HepG2 (cell line): Measurements from ENCODE around the gene OST4. TPM values are rescaled to one million over a fixed set of nuclear protein-coding genes. Genes with fewer than 3 reads are reported as not detected.

Experiments used
- BRD4 ChIP-seq: sonication (generic); formaldehyde crosslinking; IDR thresholded peaks from 2 replicates; pipeline ENCODE4 v1.4.0; 2020; ENCODE audit warnings: missing genetic modification reagents
- CHCHD3 ChIP-seq: sonication (generic); formaldehyde crosslinking; IDR thresholded peaks from 2 replicates; pipeline ENCODE4 v1.8.0; 2022; ENCODE audit warnings: mild to moderate bottlenecking, missing genetic modification reagents, moderate library complexity
- CREB1 ChIP-seq, 2 experiments: fragments of 450-650 bp in 1 of 2; IDR thresholded peaks; 2 replicates each; pipeline ENCODE4 v1.6.1; 2016 to 2017; ENCODE audit warnings: control low read depth in 1 of 2, mild to moderate bottlenecking in 1 of 2, missing compliant biosample characterization in 1 of 2, missing genetic modification characterization in 1 of 2
- DPF2 ChIP-seq: sonication (generic); formaldehyde crosslinking; IDR thresholded peaks from 2 replicates; pipeline ENCODE4 v1.4.0; 2020; ENCODE audit warnings: mild to moderate bottlenecking, low read depth, missing genetic modification reagents, borderline replicate concordance
- FOXC1 ChIP-seq: sonication (generic); formaldehyde crosslinking; IDR thresholded peaks from 2 replicates; pipeline ENCODE4 v1.8.0; 2022; ENCODE audit warnings: mild to moderate bottlenecking, missing genetic modification reagents, borderline replicate concordance
- FOXK2 ChIP-seq: fragments of 450-650 bp; IDR thresholded peaks from 2 replicates; pipeline ENCODE4 v1.6.1; 2016
- NAIF1 ChIP-seq: sonication (generic); formaldehyde crosslinking; IDR thresholded peaks from 2 replicates; pipeline ENCODE4 v1.5.0; 2020; ENCODE audit warnings: mild to moderate bottlenecking, missing genetic modification reagents, borderline replicate concordance
- PAWR ChIP-seq: sonication (generic); formaldehyde crosslinking; IDR thresholded peaks from 2 replicates; pipeline ENCODE4 v1.4.0; 2020; ENCODE audit warnings: missing genetic modification reagents, mild to moderate bottlenecking, borderline replicate concordance
- PHB2 ChIP-seq: fragments of 450-650 bp; IDR thresholded peaks from 2 replicates; pipeline ENCODE4 v1.6.1; 2018; ENCODE audit not compliant: partially characterized antibody
- RAD21 ChIP-seq: fragments of 450-650 bp; formaldehyde crosslinking; IDR thresholded peaks from 2 replicates; pipeline ENCODE4 v1.5.0; 2020; ENCODE audit warnings: mild to moderate bottlenecking
- TRIM24 ChIP-seq: sonication (generic); formaldehyde crosslinking; IDR thresholded peaks from 2 replicates; pipeline ENCODE4 v1.8.0; 2022; ENCODE audit warnings: mild to moderate bottlenecking, missing genetic modification reagents
- U2AF2 ChIP-seq: fragments of 200-400 bp; formaldehyde crosslinking; IDR thresholded peaks from 2 replicates; pipeline ENCODE4 v1.6.1; 2017; ENCODE audit warnings: low read depth, mild to moderate bottlenecking, low read length
- ZNF10 ChIP-seq: sonication (generic); formaldehyde crosslinking; IDR thresholded peaks from 2 replicates; pipeline ENCODE4 v1.4.0; 2020; ENCODE audit warnings: mild to moderate bottlenecking, low read depth, missing genetic modification reagents, borderline replicate concordance
- ZNF234 ChIP-seq: sonication (generic); formaldehyde crosslinking; conservative IDR thresholded peaks from 2 replicates; pipeline ENCODE4 v1.5.1; 2020; ENCODE audit warnings: mild to moderate bottlenecking, missing genetic modification reagents
- ZNF598 ChIP-seq: sonication (generic); formaldehyde crosslinking; IDR thresholded peaks from 2 replicates; pipeline ENCODE4 v1.5.1; 2020; ENCODE audit warnings: mild to moderate bottlenecking, missing genetic modification reagents, borderline replicate concordance
- ZNF75D ChIP-seq: sonication (generic); formaldehyde crosslinking; IDR thresholded peaks from 2 replicates; pipeline ENCODE4 v1.8.1; 2023; ENCODE audit warnings: missing genetic modification reagents, mild to moderate bottlenecking, borderline replicate concordance
- ZNF891 ChIP-seq: sonication (generic); formaldehyde crosslinking; IDR thresholded peaks from 2 replicates; pipeline ENCODE4 v1.5.0; 2020; ENCODE audit warnings: mild to moderate bottlenecking, missing genetic modification reagents
- polyA plus RNA-seq, 8 experiments: library from polyadenylated mRNA; depleted of rRNA in 3 of 8; stranded (reverse) in 7 of 8; unstranded in 1 of 8; fragments of >200 nt; fragmentation: Illumina TruSeq in 4 of 8; extraction: Trizol in 4 of 8; gene quantifications; 2 replicates each; pipeline versions ENCODE4 v1.2.1 to v1.2.3, GENCODE V29; 2011 to 2016; ENCODE audit warnings: low read depth in 4 of 8, missing spikeins in 1 of 8, mixed read lengths in 1 of 8; ENCODE audit not compliant: insufficient read depth in 1 of 8
- total RNA-seq, 5 experiments: library from RNA; depleted of rRNA; stranded (reverse); fragments of >200 nt; fragmentation: Illumina TruSeq; extraction: Trizol; gene quantifications; 2 replicates each; pipeline ENCODE4 v1.2.3, GENCODE V29; 2016; ENCODE audit warnings: low read depth in 1 of 5
- TF ChIP-seq, protein P1 (sequence below): sonication (generic); formaldehyde crosslinking; IDR thresholded peaks from 2 replicates; pipeline ENCODE4 v1.4.0; 2020; ENCODE audit warnings: missing genetic modification reagents, borderline replicate concordance
- TF ChIP-seq, protein P2 (sequence below): sonication (generic); formaldehyde crosslinking; IDR thresholded peaks from 2 replicates; pipeline ENCODE4 v1.4.0; 2020; ENCODE audit warnings: missing genetic modification reagents

The OST4 gene
- total and polyA plus RNA-seq, 2 of the 13 experiments (the other 11 are each of a cell fraction or from before 2014, with no cell fraction given) = 498 to 584 TPM

DNA sequence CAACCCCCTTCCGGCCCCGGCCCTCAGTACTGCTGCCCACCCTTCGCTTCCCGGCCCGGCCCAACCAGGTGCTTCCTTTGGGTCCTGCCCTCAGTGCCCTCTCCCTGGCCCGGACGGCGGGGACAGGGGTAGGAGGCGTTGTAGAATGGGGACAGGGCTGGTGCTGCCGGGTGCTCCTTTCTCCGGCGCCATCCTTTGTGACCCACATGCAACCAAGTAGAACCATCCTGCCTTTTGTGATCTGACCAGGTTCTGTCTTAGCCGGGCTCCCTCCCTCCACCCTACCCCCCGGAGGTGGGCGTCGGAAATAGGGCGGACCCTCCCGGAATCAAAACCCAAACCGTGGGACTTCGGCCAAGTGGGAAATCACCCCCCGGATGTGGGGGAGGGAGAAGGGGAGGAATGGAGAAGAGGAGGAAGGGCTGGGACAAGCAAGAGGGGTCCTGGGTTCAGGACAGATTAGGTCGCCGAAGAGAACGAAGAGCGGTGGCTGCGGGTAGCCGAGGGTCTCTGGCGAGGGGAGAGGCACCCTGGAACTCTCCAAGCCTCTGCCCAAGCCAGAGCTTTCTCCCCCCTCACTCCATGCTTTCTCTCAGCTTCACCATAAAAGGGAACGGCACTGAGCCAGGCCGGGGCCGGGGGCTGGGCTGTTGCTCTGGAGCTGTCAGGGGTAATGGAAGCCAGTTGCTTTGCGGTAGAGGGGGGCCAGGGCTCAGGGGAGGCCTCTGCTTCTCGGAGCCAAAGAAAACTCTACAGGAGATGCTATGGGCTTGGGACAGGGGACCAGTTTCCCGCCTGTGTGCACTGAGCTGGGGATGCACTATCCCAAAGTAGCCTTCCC is 756 bp upstream of the OST4 start (continued):
- TF ChIP-seq, protein P1, sequence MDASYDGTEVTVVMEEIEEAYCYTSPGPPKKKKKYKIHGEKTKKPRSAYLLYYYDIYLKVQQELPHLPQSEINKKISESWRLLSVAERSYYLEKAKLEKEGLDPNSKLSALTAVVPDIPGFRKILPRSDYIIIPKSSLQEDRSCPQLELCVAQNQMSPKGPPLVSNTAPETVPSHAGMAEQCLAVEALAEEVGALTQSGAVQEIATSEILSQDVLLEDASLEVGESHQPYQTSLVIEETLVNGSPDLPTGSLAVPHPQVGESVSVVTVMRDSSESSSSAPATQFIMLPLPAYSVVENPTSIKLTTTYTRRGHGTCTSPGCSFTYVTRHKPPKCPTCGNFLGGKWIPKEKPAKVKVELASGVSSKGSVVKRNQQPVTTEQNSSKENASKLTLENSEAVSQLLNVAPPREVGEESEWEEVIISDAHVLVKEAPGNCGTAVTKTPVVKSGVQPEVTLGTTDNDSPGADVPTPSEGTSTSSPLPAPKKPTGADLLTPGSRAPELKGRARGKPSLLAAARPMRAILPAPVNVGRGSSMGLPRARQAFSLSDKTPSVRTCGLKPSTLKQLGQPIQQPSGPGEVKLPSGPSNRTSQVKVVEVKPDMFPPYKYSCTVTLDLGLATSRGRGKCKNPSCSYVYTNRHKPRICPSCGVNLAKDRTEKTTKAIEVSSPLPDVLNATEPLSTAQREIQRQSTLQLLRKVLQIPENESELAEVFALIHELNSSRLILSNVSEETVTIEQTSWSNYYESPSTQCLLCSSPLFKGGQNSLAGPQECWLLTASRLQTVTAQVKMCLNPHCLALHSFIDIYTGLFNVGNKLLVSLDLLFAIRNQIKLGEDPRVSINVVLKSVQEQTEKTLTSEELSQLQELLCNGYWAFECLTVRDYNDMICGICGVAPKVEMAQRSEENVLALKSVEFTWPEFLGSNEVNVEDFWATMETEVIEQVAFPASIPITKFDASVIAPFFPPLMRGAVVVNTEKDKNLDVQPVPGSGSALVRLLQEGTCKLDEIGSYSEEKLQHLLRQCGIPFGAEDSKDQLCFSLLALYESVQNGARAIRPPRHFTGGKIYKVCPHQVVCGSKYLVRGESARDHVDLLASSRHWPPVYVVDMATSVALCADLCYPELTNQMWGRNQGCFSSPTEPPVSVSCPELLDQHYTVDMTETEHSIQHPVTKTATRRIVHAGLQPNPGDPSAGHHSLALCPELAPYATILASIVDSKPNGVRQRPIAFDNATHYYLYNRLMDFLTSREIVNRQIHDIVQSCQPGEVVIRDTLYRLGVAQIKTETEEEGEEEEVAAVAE (CRISPR knock-in tag) = no peak
- no peak for TF ChIP-seq FOXK2
- TF ChIP-seq ZNF598 = no peak
- no peak for TF ChIP-seq ZNF75D
- no peak for TF ChIP-seq ZNF891
- TF ChIP-seq DPF2 = no peak
- TF ChIP-seq CREB1 (IDR thresholded peaks at IDR 0.05) = no peak
- TF ChIP-seq CREB1 (CRISPR knock-in tag; IDR thresholded peaks at IDR 0.05) = no peak
- no peak for TF ChIP-seq U2AF2
- TF ChIP-seq BRD4 (CRISPR knock-in tag) = no peak
- no peak for TF ChIP-seq TRIM24 (CRISPR knock-in tag)
- TF ChIP-seq, protein P2, sequence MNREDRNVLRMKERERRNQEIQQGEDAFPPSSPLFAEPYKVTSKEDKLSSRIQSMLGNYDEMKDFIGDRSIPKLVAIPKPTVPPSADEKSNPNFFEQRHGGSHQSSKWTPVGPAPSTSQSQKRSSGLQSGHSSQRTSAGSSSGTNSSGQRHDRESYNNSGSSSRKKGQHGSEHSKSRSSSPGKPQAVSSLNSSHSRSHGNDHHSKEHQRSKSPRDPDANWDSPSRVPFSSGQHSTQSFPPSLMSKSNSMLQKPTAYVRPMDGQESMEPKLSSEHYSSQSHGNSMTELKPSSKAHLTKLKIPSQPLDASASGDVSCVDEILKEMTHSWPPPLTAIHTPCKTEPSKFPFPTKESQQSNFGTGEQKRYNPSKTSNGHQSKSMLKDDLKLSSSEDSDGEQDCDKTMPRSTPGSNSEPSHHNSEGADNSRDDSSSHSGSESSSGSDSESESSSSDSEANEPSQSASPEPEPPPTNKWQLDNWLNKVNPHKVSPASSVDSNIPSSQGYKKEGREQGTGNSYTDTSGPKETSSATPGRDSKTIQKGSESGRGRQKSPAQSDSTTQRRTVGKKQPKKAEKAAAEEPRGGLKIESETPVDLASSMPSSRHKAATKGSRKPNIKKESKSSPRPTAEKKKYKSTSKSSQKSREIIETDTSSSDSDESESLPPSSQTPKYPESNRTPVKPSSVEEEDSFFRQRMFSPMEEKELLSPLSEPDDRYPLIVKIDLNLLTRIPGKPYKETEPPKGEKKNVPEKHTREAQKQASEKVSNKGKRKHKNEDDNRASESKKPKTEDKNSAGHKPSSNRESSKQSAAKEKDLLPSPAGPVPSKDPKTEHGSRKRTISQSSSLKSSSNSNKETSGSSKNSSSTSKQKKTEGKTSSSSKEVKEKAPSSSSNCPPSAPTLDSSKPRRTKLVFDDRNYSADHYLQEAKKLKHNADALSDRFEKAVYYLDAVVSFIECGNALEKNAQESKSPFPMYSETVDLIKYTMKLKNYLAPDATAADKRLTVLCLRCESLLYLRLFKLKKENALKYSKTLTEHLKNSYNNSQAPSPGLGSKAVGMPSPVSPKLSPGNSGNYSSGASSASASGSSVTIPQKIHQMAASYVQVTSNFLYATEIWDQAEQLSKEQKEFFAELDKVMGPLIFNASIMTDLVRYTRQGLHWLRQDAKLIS = no peak
- no peak for TF ChIP-seq ZNF234 (CRISPR knock-in tag)
- TF ChIP-seq PAWR (CRISPR knock-in tag) = no peak
- no peak for TF ChIP-seq CHCHD3 (CRISPR knock-in tag)
- no peak for TF ChIP-seq PHB2
- no peak for TF ChIP-seq RAD21 (CRISPR knock-in tag)
- TF ChIP-seq FOXC1 (CRISPR knock-in tag) = no peak
- TF ChIP-seq NAIF1 = no peak
- TF ChIP-seq ZNF10 = no peak
